Islet precursor cell (in vitro differentiated cells): ENCODE measurements around the gene LPIN1.

Source experiments
- DNase-seq: peaks from one replicate; pipeline ENCODE4 v3.0.0-alpha.2; 2018

The LPIN1 gene

GRCh38 chr2:11746376-11746806 is at the start of gene LPIN1:
TSS of gene LPIN1 (plus strand) at chr2:11746632. CDS start at chr2:11765542, 18,910 bp downstream.
- DNase-seq = peak; percentile 97

GRCh38 chr2:11696736-11697102 is 49.7 kb upstream of the LPIN1 start:
- DNase-seq = no peak

- peak; percentile 85 for DNase-seq
Observed at GRCh38 chr2:11697103-11697871, 49.1 kb upstream of the LPIN1 start.

- DNase-seq = no peak
Observed at GRCh38 chr2:11698009-11698922, 48.2 kb upstream of the LPIN1 start.

- DNase-seq = no peak
Observed at GRCh38 chr2:11699686-11700670, 46.5 kb upstream of the LPIN1 start.

GRCh38 chr2:11701206-11701605 is 45.2 kb upstream of the LPIN1 start:
- DNase-seq = no peak

- DNase-seq = no peak
Observed at GRCh38 chr2:11701751-11702301, 44.6 kb upstream of the LPIN1 start.

GRCh38 chr2:11702946-11703345 is 43.5 kb upstream of the LPIN1 start:
- DNase-seq = no peak

- no peak for DNase-seq
Observed at GRCh38 chr2:11703700-11704099, 42.7 kb upstream of the LPIN1 start.

GRCh38 chr2:11705063-11705462 is 41.4 kb upstream of the LPIN1 start:
- no peak for DNase-seq

GRCh38 chr2:11705711-11706110 is 40.7 kb upstream of the LPIN1 start:
- DNase-seq = no peak

GRCh38 chr2:11708106-11708505 is 38.3 kb upstream of the LPIN1 start:
- DNase-seq = no peak

GRCh38 chr2:11709293-11709692 is 37.1 kb upstream of the LPIN1 start:
- no peak for DNase-seq

GRCh38 chr2:11710210-11710609 is 36.2 kb upstream of the LPIN1 start:
- DNase-seq = peak; percentile 71

- DNase-seq = no peak
Observed at GRCh38 chr2:11710632-11711353, 35.6 kb upstream of the LPIN1 start.

GRCh38 chr2:11711354-11711716 is 35.1 kb upstream of the LPIN1 start:
- no peak for DNase-seq

GRCh38 chr2:11711751-11712150 is 34.7 kb upstream of the LPIN1 start:
- DNase-seq = no peak

- DNase-seq = no peak
Observed at GRCh38 chr2:11712866-11713265, 33.6 kb upstream of the LPIN1 start.

- DNase-seq = no peak
Observed at GRCh38 chr2:11713815-11714214, 32.6 kb upstream of the LPIN1 start.

GRCh38 chr2:11715987-11716652 is 30.3 kb upstream of the LPIN1 start:
- no peak for DNase-seq

GRCh38 chr2:11716689-11717321 is 29.6 kb upstream of the LPIN1 start:
- no peak for DNase-seq
